Activated CD4-positive, alpha-beta T cell treated with anti-CD3 and anti-CD28 coated beads, Interleukin-10, Interleukin-2, amounts not matched to agents 100 ng/mL and 50 ng/mL, durations not matched to agents 16 hours and 8 hours (primary cell): ENCODE results near the gene MYO10.
A peak's percentile ranks its signal among the peaks of the same experiment; 100 is the strongest.
"Not testable (repeated sequence)": the region's sequence is repeated elsewhere in the genome, so short reads cannot be mapped to it uniquely, and the experiment has no call there.

Source experiments
- DNase-seq: peaks from one replicate; pipeline ENCODE4 v3.0.0-alpha.2; 2020

MYO10 gene

GRCh38 chr5:16659536-16659935, 276.6 kb downstream of the MYO10 start:
- no peak for DNase-seq

DNA sequence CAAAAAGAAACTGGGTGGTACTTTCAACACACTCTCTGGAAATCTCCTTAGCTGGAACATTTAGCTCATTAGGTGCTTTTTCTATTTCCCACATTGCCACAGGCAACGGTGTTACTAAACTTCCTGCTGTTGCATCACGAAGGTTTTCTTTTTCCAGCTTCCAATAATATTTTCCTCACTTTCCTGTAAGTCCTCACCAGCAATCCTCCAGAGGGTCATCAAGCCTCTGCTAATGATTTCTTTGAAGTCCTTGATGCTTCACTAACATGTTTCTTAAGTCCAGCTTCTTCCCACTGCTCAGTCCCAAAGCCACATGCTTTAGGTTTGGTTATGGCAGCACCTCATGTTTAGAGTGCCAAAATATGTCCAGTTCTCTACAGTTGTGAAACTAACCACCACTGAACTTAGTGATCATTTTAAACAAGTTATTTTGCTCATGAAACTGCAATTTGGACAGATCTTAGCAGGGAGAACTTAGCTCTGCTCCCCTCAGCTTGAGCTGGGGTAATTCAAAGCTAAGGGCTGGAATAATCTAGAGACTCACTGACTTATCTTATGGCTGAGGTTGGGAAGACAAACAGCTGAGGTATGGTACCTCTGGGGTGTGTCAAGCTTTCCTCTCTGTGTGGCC, 279.4 kb downstream of the MYO10 start:
- DNase-seq = no peak

- DNase-seq = no peak
These were observed 281.3 kb downstream of the MYO10 start for GRCh38 chr5:16654647-16655334.

- not testable (repeated sequence) for DNase-seq
These were observed 287.3 kb downstream of the MYO10 start for GRCh38 chr5:16648739-16649138.

- no peak for DNase-seq
These were observed 291.7 kb downstream of the MYO10 start for GRCh38 chr5:16644301-16644889.

GRCh38 chr5:16642867-16643266, 293.2 kb downstream of the MYO10 start:
- DNase-seq = no peak

GRCh38 chr5:16639206-16639605, 296.9 kb downstream of the MYO10 start:
- DNase-seq = no peak

DNA sequence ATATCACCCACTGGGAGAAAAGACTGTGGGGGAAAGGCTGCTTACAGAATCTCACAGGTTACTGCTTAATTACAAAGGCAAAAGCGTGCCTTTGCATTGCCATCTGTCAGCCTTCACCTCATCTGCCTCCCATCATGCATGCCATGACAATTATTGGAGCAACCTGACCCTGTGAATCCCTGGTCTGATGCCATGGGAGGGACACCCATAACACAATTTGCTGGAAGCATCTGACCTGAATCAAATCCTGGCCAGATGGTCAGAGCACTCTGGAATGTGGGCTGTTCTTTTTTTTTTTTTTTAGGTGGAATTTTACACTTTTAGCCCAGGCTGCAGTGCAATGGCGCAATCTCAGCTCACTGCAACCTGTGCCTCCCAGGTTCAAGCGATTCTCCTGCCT, 307.7 kb downstream of the MYO10 start:
- no peak for DNase-seq

DNA sequence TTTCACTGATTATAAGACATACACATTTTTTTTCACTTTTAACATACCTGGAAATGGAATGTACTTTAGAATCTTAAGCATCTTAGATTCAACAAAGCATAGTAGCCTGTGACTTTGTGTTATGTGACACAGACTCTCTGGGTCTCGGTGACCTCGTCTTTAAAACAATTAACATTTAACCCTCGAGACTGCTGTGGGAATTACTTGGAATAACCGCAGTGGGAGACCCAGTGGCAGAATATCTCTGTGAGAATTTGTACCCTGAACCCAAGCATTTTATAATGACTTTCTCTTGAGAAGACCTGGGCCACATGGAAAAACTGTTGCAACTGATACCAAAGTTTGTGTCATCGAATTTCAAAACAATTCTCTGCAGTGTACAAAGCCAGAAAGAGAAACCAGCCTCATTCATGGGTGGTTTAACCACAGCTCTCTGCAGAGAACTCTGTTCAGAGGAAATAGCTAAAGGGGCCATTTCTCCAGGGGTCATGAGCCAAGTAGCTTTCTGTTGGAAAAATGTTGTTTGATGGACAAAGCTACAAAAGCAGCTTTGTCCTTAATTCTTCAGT, 309.3 kb downstream of the MYO10 start:
- DNase-seq = peak; percentile 63

DNA sequence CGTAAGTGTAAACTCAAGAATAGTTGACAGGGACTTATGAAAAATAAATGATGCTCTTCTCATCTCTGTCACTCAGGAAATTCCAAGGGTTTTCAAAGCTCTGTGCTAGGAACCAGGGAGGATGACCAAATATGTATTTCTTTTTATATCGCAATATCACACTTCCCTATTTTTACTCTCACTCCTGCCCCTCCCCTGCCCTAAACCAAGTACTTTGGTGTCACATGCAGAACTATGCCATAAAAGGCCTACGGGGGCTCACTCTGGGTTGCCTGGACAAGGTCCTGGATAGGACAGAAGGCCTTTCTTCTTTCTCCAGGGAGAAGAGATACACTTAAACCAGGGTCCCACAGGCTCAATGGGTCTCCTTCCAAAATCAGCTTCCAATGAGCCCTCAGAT, 311.0 kb downstream of the MYO10 start:
- no peak for DNase-seq

DNA sequence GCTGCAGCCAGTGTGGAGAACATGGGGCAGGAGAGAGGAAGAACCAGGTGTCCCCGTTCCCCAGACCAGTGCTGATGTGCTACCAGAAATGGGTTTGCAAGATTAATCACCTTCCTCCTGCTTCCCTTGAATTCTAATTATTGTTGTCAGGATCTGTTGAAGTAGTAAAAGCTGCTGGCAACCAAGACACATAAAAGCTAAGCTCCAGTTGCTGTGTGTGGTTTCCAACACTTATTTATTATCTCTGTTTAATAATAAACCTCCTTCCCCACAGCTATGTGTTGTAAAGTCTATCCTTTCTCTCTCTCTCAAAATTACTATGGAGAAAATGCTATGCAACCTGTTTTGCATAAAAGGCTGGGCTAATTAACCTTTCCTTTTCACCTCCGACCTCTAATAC, 317.0 kb downstream of the MYO10 start:
- no peak for DNase-seq

GRCh38 chr5:16618138-16618897, 317.8 kb downstream of the MYO10 start:
- DNase-seq = no peak

- peak; percentile 10 for DNase-seq
These were observed 318.7 kb downstream of the MYO10 start for GRCh38 chr5:16617274-16617968.

DNA sequence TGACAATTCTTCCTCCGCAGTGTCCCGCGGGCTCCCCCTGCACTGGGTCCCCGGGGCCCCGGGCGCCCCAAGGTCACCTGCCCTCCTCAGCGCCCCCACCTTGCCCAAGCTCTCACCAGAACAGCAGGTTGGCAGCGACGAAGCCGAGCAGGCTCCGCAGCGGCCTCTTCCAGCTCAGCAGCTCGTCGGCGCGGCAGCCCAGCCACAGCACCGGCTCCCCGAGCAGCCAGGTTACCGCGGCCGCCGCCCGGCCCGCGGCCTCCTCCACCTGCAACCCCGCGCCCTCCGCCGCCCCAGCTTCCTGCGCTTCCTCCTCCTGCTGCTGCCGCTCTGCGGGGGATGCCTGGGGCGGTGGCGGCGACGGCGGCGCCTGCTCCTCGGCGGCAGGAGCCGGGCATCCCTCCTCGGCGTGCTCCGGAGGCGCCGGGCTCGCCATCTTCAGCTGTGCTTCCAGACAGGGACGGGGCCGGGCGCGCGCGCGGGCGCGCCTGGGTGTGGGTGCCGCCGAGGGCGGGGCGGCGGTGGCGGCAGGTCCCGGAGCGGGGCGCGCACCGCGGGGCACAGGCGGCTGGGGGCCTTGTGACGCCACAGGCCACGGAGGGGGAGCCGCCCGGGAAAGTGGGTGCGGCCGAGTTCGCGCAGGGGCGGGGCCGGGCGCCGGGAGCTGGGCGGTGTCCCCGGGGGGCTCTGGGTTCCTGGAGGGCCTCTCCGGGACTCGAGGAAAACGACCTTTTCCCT, 319.4 kb downstream of the MYO10 start, which contains the start of gene RETREG1:
RETREG1 (minus strand) TSS at position 462 of the 738 bp plus-strand sequence; CDS start at position 436, 26 bp downstream.
- DNase-seq = peak; percentile 81

DNA sequence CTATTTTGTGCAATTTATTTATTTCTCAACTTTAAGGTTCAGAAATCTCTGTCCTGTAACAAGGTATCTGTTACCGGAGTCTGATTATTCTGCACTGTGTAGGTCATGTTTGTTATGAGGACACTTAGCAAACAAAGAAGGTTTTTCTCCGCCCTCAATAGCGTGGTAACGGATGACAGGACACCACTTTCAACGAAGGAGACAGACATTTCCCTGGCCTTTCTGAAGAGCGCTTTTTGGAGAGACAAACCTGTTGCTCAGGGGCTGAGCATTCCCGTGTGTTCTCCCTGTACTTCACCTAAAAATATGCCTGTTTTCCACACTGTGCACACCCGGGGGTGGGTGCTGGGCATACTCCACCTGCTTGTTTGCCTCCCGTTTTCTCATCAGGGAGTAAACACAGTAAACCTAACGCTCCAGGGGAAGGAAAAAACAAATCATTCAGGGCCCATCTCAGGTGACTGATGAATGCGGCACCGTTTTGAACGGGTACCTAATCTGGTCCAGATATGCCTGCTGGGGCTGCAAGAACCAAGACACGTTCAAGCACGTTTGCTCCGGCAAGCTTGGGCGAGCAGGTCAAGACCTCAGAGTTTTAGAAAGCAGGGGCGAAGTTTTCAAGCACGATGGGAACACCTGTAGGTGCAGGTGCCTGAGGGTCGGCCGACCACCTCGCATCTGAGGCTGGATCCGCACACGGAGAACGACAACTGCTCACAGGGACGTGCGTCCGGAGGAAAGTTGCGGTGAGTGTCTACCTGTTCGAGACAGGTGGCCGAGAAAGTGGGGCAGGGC, 320.1 kb downstream of the MYO10 start:
- DNase-seq = no peak

GRCh38 chr5:16612007-16612406, 324.1 kb downstream of the MYO10 start:
- DNase-seq = no peak
